GM19193 (cell line): Measurements from ENCODE around the gene OBSL1.

Experiments used
- POLR2A ChIP-seq: IDR thresholded peaks from 4 replicates; pipeline ENCODE4 v1.6.1; 2011; ENCODE audit not compliant: insufficient read depth, insufficient read length; ENCODE audit errors: extremely low read depth

Gene OBSL1

DNA sequence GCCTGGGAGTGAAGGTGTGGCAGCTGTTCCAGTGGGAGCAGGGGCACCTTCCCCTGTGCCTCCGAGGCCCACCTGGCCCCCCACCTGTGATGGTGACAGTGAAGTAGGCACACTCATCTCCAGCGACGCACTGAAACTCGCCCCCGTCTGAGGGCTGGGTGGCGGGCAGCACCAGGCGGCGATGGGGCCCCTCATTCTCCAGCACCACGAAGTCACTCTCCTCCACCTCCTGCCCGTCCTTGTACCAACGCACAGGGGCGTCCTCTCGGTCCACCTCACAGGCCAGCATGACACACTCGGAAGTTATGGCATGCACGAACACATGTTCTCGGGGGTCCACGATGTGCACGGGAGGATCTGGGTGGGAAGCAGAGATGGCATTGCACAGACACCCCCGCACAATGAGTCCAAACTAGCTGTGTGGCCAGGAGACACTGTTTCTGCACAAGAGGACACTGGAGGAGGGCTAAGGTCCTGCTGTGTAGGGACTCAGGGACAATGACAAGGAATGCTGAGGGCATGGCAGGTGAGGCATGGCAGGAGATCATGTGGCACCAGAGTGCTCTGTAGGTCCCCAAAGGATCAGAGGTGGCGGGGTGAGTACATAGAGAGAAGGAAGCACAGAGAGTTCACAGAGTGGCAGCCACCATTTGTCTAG, 7.9 kb downstream of the OBSL1 start:
- TF ChIP-seq POLR2A, result no peak

DNA sequence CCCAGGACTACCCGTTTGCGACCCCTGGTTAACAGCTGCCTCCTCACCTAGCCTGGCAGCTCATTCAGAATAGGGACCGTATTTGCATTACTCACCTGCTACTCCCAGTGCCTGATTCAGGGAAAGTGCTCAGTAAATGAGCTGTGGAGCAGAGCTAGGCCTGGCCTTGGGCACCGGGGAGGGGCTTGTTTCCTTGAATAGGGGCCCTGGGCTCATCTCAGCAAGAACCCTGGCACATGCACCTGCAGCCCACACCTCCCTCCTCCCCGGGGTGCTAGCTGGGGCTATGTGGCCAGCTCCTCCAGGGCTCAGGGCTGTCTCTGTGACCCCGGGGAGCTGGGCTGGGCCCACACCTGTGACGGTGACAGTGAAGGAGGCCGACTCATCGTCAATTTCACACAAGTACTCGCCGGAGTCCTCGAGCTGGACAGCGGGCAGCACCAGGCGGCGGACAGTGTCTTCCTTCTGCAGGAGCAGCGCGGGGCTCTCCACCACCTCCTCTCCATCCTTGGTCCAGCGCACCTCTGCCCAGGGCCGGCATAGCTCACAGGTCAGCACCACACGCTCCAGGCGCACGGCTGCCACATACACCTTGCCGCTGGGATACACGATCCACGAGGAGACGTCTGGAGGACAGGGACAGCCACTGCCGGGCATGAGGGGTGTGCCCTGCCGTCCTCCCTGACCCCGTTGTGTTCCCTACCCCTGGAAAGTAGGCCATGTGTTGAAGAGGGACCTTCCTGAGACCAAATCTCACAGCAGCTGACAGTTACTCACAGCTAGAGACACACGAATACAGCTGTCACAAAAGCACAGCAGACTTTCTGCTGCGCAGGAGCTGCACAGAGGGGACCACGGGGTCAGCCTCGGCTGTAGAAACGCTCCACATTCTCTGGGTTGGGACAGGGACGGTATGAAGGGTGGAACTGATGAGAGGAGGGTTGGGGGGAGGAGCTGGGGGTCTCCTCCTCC, 9.0 kb downstream of the OBSL1 start:
- no peak for TF ChIP-seq POLR2A

DNA sequence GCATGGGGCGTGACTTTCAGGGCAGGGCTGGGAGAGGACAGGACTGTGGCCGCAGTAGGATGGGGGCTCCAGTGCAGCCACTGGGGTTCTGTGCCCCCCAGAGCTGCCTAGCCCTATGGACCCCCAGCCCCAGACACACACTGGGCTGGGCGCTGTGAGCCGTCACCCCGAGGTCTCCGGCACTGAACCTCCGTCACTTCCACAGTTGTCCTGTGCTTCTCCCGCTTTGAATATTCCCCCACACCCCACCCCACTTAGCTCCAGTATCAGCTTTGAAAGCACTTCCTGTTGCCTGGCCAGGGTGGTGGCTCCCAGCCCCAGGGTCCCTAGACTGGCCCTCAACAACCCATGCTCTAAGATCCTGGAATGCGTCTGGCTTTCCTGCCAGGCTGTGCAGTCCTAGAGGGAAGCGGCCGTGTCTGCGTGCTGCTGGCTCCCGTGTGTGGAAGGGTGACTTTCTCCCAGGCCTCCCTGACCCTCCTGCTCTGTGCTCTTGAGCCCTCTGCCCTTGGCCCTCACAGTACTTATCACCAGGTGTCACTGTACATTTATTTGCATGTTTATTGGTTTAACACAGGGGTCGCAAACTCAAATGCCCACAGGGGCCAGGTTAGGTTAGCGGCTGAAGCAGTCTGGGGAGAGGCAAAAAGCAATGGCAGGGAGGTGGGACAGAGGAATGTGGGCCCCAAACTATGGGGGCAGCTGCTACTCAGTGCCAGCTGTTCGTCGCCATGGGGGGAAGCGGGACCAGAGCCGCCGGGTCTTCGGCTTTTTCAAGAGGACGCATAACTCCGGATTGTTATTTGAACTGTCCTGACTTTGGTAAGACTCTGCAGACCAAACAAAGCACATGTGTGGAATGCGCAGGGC, 9.9 kb downstream of the OBSL1 start:
- TF ChIP-seq POLR2A, result no peak

DNA sequence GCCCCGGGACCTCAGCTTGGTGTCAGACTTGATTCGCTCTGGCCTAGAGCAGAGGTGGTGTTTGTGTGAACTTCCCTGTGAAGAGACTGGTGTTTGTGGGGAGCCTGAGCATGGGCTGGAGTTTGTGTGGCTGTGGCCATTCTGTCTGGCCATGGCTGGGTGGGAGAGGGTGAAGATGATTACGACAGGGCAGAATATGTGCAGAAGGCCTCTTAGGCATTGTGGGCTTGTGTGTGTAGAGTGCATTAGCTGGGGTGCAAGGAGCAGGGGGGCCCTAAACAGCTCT, 10.5 kb downstream of the OBSL1 start:
- TF ChIP-seq POLR2A, result no peak

DNA sequence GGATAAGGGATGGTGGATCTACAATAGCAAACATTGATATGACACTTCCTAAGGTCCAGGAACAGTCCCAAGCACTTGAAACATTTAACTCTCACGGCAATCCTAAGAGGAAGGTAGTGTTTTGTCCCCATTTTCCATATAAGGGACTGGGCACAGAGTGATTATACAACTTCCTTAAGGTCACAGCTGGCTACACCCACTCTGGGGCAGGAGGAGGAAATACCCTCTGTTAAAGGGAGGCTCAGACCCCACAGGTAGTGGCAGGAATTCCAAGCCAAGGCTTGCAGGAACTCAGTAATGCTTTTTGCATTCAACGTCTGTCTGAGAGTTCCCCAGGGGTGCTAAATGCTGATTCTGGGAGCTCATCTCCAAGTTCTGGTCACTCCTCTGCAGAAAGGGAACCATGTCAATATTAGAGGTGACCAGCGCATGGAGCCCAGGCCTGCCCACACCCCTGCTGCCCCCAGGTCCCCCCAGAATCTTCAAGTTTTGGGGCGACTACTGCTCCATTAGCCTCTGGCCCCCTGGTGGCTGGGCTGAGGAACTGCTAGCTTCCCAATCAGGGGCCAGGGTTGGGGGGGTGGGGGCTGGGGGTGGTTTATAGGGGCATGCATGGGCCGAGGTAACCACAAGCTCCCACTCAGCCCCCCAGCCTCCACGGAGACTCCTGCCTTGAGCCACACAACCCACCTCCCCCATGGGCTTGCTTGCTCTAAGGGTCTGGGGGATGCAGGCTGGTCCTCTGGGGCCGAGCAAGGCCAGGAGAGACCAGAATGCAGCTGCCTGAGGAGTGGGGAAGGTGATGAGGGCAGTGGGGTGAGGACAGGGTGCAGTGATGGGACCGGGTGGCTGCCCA, 11.1 kb downstream of the OBSL1 start:
- TF ChIP-seq POLR2A, result no peak

DNA sequence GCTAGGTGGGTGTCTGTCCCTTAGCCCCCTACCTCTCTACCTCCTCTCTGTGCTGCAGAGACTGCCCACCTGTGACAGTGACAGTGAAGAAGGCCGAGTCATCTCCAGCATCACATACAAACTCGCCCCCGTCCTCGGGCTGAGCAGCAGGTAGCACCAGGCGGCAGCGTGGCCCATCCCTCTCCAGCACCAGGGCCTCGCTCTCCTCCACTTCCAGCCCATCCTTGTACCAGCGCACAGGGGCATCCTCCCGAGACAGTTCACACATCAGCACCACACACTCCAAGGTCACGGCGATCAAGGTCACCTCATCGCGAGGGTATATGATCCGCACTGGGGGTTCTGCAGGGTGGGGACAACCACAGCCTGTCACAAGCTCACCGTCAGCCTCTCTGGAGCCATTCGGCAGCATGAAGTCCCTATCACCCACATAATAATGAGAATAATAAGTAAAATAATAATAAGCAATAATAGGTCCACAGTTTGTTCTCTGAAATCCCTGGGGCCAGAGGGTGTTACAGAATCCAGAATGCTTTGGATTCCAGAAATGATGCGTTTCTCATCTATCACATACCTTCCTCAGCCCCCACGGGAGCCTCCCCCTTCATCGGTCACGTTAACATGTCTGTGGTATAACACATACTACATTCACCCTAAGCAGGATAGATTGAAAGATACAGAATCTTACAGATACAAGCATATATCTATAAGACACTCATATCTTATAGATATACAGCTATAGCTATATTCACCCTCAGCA, 12.0 kb downstream of the OBSL1 start:
- no peak for TF ChIP-seq POLR2A

DNA sequence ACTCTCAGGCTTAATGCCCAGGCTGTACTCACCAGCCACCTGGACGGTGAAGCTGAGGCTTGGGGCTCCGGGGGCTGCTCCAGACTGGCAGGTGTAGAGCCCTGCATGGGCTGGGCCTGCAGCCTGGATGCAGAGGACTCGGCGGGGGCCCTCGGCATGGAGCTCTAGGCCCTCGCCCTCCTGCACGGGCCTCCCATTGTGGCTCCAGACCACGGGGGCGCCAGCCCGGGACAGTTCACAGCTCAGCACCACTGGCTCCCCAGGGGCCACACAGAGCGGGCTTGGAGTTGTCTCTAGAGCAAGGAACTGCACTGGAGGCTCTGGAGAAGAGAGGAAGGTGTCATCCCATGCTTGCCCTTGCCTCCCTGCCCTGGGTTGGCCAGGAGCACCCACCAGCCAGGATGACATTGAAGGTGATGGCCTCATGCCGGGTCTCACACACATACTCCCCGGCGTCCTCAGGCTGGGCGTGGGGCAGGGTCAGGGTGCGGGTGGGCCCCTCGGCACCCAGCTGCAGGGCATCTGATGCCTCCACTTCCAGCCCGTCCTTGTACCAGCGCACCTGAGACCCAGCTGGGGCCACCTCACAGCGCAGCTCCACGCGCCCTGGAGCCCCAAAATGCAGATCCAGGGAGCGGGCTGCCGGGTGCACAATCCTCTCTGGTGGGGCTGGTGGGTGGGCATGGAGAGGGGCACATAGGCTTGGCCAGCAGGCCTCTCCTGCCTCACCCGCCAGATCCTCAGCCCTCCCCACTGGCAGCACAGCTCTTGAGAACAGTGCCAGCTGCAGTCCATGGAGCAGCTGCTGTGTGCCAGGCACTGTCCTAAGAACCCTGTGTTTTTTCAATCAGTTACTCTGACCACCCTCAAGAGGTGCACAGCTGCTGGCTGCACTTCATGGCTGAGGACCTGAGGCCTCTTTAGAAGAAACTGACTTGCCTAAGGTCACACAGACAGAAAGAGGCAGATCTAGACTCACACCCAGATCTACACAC, 13.3 kb downstream of the OBSL1 start:
- TF ChIP-seq POLR2A, result no peak

DNA sequence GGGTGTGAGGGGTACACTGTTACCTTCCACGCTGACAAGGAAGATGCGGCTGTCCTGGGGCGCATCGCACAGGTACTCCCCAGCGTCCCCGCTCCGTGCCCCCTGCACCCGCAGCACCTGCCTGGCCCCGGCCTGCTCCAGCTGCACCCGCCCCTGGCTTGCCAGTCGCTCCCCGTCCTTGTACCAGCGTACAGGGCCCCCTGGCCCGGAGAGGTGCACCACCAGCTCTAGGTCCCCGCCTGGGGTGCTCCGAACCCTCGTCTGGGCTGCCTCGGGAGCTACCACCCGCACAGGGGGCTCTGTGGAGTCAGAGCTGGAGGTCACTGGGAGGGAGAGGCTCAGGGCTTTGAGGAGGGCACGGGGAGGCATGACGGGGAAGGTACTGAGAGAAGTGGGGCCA, 14.0 kb downstream of the OBSL1 start:
- TF ChIP-seq POLR2A, result no peak

DNA sequence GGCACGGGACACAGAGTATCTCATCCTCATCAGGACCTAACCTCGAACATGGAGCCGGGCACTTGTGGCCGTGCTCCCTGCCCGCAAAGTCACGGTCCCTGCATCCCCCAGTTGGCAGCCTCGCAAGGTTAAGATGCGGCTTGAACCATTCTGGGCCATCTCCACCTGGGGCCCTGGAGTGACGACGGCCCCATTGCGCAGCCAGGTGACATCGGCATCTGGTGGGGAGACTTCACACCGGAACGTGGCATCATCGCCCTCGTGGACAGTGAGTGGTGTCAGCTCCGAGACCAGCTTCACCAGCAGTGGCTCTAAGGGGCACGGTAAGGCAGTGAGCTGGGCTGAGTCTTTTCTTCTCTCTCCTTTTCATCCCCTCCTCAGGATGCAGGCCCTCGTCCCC, 14.9 kb downstream of the OBSL1 start:
- TF ChIP-seq POLR2A, result no peak

DNA sequence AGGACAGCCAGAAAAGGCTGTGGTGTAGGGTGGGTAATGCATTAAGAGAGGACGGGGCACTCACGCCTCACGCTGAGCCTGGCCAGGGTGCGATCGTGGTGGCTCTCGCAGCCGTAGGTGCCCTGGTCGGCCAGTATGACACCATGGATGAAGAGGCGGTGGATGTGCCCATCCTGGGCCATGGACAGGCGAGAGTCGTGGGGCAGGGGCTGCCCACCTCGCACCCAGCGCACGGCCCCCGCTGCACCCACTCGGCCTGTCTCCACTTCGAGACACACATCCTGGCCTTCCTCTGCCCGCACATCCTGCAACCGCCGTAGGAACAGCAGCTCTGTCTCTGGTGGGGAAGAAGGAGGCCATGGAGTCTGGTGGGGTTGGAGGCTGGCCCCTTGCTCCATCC, 15.4 kb downstream of the OBSL1 start:
- no peak for TF ChIP-seq POLR2A

DNA sequence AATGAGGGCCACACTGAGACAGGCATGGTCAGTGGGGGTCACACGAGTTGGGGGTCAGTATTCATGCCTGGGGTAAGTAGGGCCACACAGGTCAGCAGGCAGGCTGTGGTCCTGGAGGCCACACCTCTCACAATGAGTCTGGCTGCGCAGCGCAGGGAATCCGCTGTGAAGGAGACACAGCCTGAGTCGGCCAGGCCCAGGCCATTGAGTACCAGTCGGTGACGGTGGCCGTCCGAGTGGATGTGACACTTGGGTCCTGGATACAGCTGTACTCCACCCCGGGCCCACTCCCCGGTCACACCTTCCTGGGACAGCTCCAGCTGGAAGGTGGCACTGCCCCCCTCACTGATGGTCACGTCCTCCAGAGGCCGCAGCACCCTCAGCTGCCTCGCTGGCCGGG, 17.0 kb downstream of the OBSL1 start:
- TF ChIP-seq POLR2A, result no peak

DNA sequence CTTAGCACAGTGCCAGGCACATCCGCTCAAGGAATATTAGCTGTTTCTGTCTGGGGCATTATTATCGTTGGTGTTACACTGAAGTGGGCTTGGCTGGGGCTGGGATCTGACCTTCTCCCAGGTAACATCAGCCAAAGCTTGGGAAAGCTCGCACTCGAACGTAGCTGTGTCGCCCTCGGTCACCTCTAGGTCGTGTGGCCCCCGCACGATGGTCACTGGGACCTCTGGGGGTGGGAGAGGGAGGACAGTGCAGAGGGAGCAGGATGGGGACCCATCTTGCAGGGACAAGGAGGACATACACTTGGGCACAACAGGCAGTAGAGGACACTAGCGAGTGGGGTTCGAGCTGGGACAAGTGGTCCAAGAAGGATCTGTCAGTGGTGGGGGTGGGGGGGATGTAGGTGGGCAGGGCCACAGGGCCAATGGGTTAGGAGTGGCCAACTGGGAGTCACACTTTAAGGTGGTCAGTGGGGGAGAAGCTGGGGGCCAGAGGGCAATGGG, 17.8 kb downstream of the OBSL1 start:
- no peak for TF ChIP-seq POLR2A

DNA sequence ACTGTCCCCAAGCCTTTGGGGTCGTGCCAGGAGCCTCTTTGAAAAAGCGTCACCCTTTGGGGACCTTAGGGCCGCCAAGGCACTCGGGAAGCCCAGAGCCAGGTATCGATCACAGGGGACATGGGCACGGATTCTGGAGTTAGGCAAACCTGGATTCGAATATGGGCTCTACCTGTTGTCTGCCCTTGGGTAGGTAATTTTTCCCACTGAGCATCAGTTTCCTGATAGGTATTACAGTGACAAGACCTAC, 18.2 kb downstream of the OBSL1 start:
- no peak for TF ChIP-seq POLR2A
